GM23338 (cell line): Measurements from ENCODE around the gene TTC17. TPM values are rescaled to one million over a fixed set of nuclear protein-coding genes. Genes with fewer than 3 reads are reported as not detected.

Experiments used
- ATAC-seq: fragments of 200-7000 bp; cut with Tn5 transposase; 3 replicates; pipeline ENCODE4 v1.9.1; 2020
- DNase-seq: peaks from one replicate; pipeline ENCODE4 v3.0.0-alpha.2; 2015; ENCODE audit warnings: low spot score
- H2AFZ ChIP-seq: fragments of 200-600 bp; sonication (generic); 2 replicates; pipeline ENCODE4 v1.8.0; 2016; ENCODE audit warnings: antibody characterized with exemption, mild to moderate bottlenecking, moderate library complexity
- H3F3A ChIP-seq: fragments of 200-600 bp; sonication (generic); replicated peaks from 2 replicates; pipeline ENCODE4 v1.8.0; 2017; ENCODE audit warnings: antibody characterized with exemption, mixed run types, low read depth
- H3K27ac ChIP-seq: fragments of 200-600 bp; sonication (generic); 2 replicates; pipeline ENCODE4 v1.6.1; 2016; ENCODE audit warnings: low read depth
- H3K27me3 ChIP-seq: fragments of 200-600 bp; sonication (generic); 2 replicates; pipeline ENCODE4 v1.8.0; 2016; ENCODE audit warnings: mild to moderate bottlenecking, mixed run types, moderate library complexity; ENCODE audit not compliant: insufficient read depth
- H3K36me3 ChIP-seq: fragments of 200-600 bp; sonication (generic); 2 replicates; pipeline ENCODE4 v1.8.0; 2016; ENCODE audit warnings: mild to moderate bottlenecking; ENCODE audit not compliant: insufficient read depth
- H3K4me1 ChIP-seq: fragments of 200-600 bp; sonication (generic); 2 replicates; pipeline ENCODE4 v1.8.0; 2016; ENCODE audit warnings: mild to moderate bottlenecking, moderate library complexity; ENCODE audit not compliant: insufficient read depth
- H3K4me2 ChIP-seq: fragments of 200-600 bp; sonication (generic); 2 replicates; pipeline ENCODE4 v1.7.1; 2017; ENCODE audit warnings: mixed run types
- H3K4me3 ChIP-seq: fragments of 200-600 bp; sonication (generic); 2 replicates; pipeline ENCODE4 v1.6.1; 2016; ENCODE audit warnings: mixed run types
- H3K79me2 ChIP-seq: fragments of 200-600 bp; sonication (generic); replicated peaks from 2 replicates; pipeline ENCODE4 v1.8.0; 2017; ENCODE audit warnings: mild to moderate bottlenecking; ENCODE audit not compliant: insufficient read depth
- H3K9me2 ChIP-seq: fragments of 200-600 bp; sonication (generic); 2 replicates; pipeline ENCODE4 v1.8.0; 2017; ENCODE audit not compliant: insufficient read depth
- H4K20me1 ChIP-seq: fragments of 200-600 bp; sonication (generic); replicated peaks from 2 replicates; pipeline ENCODE4 v1.8.0; 2017; ENCODE audit warnings: mild to moderate bottlenecking; ENCODE audit not compliant: insufficient read depth
- H3K27ac Mint-ChIP-seq: 2 replicates; pipeline ENCODE4 v1.8.0; 2020; ENCODE audit warnings: inconsistent platforms, mild to moderate bottlenecking, moderate library complexity, mixed read lengths
- H3K27me3 Mint-ChIP-seq: 3 replicates; pipeline ENCODE4 v1.8.0; 2022; ENCODE audit warnings: low read depth, mild to moderate bottlenecking, moderate library complexity, mixed read lengths, inconsistent platforms; ENCODE audit not compliant: insufficient read depth, poor library complexity
- H3K36me3 Mint-ChIP-seq: 3 replicates; pipeline ENCODE4 v1.8.0; 2021; ENCODE audit warnings: low read depth, mild to moderate bottlenecking, inconsistent platforms, moderate library complexity, mixed read lengths
- H3K4me1 Mint-ChIP-seq: 3 replicates; pipeline ENCODE4 v1.8.0; 2020; ENCODE audit warnings: mild to moderate bottlenecking, inconsistent platforms, mixed read lengths
- H3K4me3 Mint-ChIP-seq: 3 replicates; pipeline ENCODE4 v1.8.0; 2021; ENCODE audit warnings: moderate library complexity, mild to moderate bottlenecking, inconsistent platforms, mixed read lengths
- H3K9me3 Mint-ChIP-seq: 3 replicates; pipeline ENCODE4 v1.8.0; 2020; ENCODE audit warnings: moderate library complexity, mild to moderate bottlenecking, inconsistent platforms, mixed read lengths
- CREB1 ChIP-seq: fragments of 250-450 bp; sonication (Bioruptor Pico); IDR thresholded peaks from 2 replicates; pipeline ENCODE4 v1.5.0; 2020; ENCODE audit warnings: low read depth, mild to moderate bottlenecking, moderate library complexity
- ETS1 ChIP-seq: IDR thresholded peaks from 2 replicates; pipeline ENCODE4 v1.6.1; 2016; ENCODE audit warnings: antibody characterized with exemption
- EZH2 ChIP-seq: fragments of 200-600 bp; sonication (generic); IDR thresholded peaks from one replicate; pipeline ENCODE4 v1.8.0; 2017; ENCODE audit warnings: antibody characterized with exemption, mild to moderate bottlenecking, low read depth; ENCODE audit not compliant: unreplicated experiment
- JUNB ChIP-seq: IDR thresholded peaks from one replicate; pipeline ENCODE4 v1.6.1; 2016; ENCODE audit warnings: antibody characterized with exemption; ENCODE audit not compliant: unreplicated experiment
- NANOG ChIP-seq: IDR thresholded peaks from 2 replicates; pipeline ENCODE4 v1.6.1; 2016; ENCODE audit warnings: antibody characterized with exemption, borderline replicate concordance
- REST ChIP-seq: IDR thresholded peaks from one replicate; pipeline ENCODE4 v1.6.1; 2018; ENCODE audit warnings: antibody characterized with exemption; ENCODE audit not compliant: unreplicated experiment
- STAT1 ChIP-seq: IDR thresholded peaks from one replicate; pipeline ENCODE4 v1.6.1; 2016; ENCODE audit warnings: antibody characterized with exemption; ENCODE audit not compliant: unreplicated experiment
- ZNF114 ChIP-seq: fragments of 250-450 bp; sonication (Bioruptor Pico); IDR thresholded peaks from 2 replicates; pipeline ENCODE4 v1.5.0; 2020; ENCODE audit warnings: mild to moderate bottlenecking, moderate library complexity
- polyA plus RNA-seq: library from polyadenylated mRNA; unstranded; fragments of >200 nt; fragmentation: Nextera tagmentation; extraction: Ambion mirVana; gene quantifications from 2 replicates; pipeline ENCODE4 v1.2.1, GENCODE V29; 2016
- total RNA-seq: library from RNA; depleted of rRNA; stranded (reverse); fragments of >200 nt; shearing (Covaris generic); gene quantifications from 2 replicates; pipeline ENCODE4 v1.2.3, GENCODE V29; 2014
- TF ChIP-seq, protein P1 (sequence below), 2 experiments: fragments of 200-600 bp in 1 of 2; sonication (generic) in 1 of 2; conservative IDR thresholded peaks; 2 replicates each; pipeline versions ENCODE4 v1.5.1 to v1.6.1; 2016 to 2017; ENCODE audit warnings: antibody characterized with exemption in 2 of 2, low read depth in 2 of 2, mild to moderate bottlenecking in 2 of 2, moderate library complexity in 1 of 2

Gene TTC17
- total and polyA plus RNA-seq, 2 experiments from 2014 or later, result 59.3 to 87.9 TPM

GRCh38 chr11:43447151-43447550 is 88.4 kb downstream of the TTC17 start (continued):
- TF ChIP-seq REST (no peak), STAT1 (no peak)

DNA sequence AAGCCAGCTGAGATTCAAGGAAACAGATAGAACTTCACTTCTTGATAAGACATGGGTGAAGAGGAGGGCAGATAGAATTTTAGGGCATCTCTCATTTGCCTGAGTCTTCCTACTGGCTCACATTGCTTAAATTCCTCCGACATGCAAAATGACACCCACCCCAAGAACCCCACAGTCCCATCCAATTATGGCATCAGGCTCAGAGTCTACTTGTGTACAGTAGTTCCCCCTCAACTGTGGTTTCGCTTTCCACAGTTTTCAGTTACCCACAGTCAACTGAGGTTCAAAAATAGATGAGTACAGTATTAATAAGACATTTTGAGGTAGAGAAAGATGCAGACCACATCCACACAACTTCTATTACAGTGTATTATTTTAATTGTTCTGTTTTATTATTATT is 99.8 kb downstream of the TTC17 start:
- H3K9me3 Mint-ChIP-seq, result no peaks in the 10 kb centered on the region
- H3K27ac Mint-ChIP-seq, result no peak overlapping the region
- H3K27ac ChIP-seq, result no peak overlapping the region
- H2AFZ ChIP-seq, result no peak overlapping the region
- no peak overlapping the region for H3K4me3 ChIP-seq
- H3K4me2 ChIP-seq, result no peak overlapping the region
- H3K27me3 ChIP-seq, result no peaks in the 10 kb centered on the region
- H3K27me3 Mint-ChIP-seq, result no peaks in the 10 kb centered on the region
- TF ChIP-seq JUNB (no peak), NANOG (no peak), EZH2 (no peak), CREB1 (CRISPR knock-in tag) (no peak), ETS1 (no peak), STAT1 (no peak), ZNF114 (no peak)
- TF ChIP-seq, protein P1, sequence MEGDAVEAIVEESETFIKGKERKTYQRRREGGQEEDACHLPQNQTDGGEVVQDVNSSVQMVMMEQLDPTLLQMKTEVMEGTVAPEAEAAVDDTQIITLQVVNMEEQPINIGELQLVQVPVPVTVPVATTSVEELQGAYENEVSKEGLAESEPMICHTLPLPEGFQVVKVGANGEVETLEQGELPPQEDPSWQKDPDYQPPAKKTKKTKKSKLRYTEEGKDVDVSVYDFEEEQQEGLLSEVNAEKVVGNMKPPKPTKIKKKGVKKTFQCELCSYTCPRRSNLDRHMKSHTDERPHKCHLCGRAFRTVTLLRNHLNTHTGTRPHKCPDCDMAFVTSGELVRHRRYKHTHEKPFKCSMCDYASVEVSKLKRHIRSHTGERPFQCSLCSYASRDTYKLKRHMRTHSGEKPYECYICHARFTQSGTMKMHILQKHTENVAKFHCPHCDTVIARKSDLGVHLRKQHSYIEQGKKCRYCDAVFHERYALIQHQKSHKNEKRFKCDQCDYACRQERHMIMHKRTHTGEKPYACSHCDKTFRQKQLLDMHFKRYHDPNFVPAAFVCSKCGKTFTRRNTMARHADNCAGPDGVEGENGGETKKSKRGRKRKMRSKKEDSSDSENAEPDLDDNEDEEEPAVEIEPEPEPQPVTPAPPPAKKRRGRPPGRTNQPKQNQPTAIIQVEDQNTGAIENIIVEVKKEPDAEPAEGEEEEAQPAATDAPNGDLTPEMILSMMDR (conservative IDR thresholded peaks at IDR 0.05; ENCODE audit: low read depth in 2 of 2), result no peak
- H3K4me3 Mint-ChIP-seq, result no peak overlapping the region
- ATAC-seq, result no peak
- H3K79me2 ChIP-seq, result no peaks in the 10 kb centered on the region
- H3K4me1 ChIP-seq, result no peaks in the 10 kb centered on the region
- no peaks in the 10 kb centered on the region for H3K4me1 Mint-ChIP-seq
- no peaks in the 10 kb centered on the region for H4K20me1 ChIP-seq
- DNase-seq, result no peak
- peaks cover 46% of the 10 kb centered on the region for H3K36me3 Mint-ChIP-seq
- peaks cover 15% of the 10 kb centered on the region; the same call in 1 of the 2 replicates for H3K36me3 ChIP-seq
- H3F3A ChIP-seq, result no peaks in the 10 kb centered on the region
- no peaks in the 10 kb centered on the region for H3K9me2 ChIP-seq
